ENCODE data around the gene PLA2G2C.

GRCh38 chr1:20125100-20125499, 61.2 kb downstream of the PLA2G2C start:
- TF ChIP-seq, protein P1, sequence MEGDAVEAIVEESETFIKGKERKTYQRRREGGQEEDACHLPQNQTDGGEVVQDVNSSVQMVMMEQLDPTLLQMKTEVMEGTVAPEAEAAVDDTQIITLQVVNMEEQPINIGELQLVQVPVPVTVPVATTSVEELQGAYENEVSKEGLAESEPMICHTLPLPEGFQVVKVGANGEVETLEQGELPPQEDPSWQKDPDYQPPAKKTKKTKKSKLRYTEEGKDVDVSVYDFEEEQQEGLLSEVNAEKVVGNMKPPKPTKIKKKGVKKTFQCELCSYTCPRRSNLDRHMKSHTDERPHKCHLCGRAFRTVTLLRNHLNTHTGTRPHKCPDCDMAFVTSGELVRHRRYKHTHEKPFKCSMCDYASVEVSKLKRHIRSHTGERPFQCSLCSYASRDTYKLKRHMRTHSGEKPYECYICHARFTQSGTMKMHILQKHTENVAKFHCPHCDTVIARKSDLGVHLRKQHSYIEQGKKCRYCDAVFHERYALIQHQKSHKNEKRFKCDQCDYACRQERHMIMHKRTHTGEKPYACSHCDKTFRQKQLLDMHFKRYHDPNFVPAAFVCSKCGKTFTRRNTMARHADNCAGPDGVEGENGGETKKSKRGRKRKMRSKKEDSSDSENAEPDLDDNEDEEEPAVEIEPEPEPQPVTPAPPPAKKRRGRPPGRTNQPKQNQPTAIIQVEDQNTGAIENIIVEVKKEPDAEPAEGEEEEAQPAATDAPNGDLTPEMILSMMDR (IDR thresholded peaks at IDR 0.05; ENCODE audit: low read length), result no peak
- no peak for TF ChIP-seq EZH2 (optimal IDR thresholded peaks at IDR 0.05; ENCODE audit: low read depth, low read length)
